ENCODE results near the gene AKIRIN1.
"Not testable (repeated sequence)": the region's sequence is repeated elsewhere in the genome, so short reads cannot be mapped to it uniquely, and the experiment has no call there.

AKIRIN1 gene

DNA sequence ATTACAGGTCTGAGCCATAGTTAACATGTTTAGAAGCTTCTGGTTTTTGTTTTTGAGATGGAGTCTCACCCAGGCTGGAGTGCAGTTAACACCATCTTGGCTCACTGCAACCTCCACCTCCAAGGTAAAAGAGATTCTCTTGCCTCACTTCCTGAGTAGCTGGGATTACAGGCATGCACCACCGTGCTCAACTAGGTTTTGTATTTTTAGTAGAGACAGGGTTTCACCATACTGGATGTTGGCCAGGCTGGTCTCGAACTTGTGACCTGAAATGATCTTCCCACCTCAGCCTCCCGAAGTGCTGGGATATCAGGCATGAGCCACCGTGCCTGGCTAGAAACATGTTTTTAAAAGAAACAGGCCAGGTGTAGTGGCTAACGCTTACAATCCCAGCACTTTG lies 45.6 kb downstream of the AKIRIN1 start:
- Histone ChIP-seq H3K4me1 (ENCODE audit: insufficient read depth, low read length) (no peaks in the 10 kb centered on the region), H2AFZ (ENCODE audit: low read depth, low read length) (no peak overlapping the region), H3K36me3 (ENCODE audit: insufficient read depth, low read length) (peaks cover 57% of the 10 kb centered on the region), H3K9me3 (ENCODE audit: low read length) (peaks cover 6% of the 10 kb centered on the region), H3K27me3 (ENCODE audit: insufficient read depth, low read length) (no peaks in the 10 kb centered on the region), H3K4me3 (ENCODE audit: low read length) (no peak overlapping the region)

- Histone ChIP-seq H3K36me3 (ENCODE audit: insufficient read depth, low read length) (peaks cover 33% of the 10 kb centered on the region), H2AFZ (ENCODE audit: low read depth, low read length) (no peak overlapping the region), H3K4me3 (ENCODE audit: low read length) (no peak overlapping the region), H3K4me1 (ENCODE audit: insufficient read depth, low read length) (no peaks in the 10 kb centered on the region), H3K9me3 (ENCODE audit: low read length) (no peaks in the 10 kb centered on the region), H3K27me3 (ENCODE audit: insufficient read depth, low read length) (no peaks in the 10 kb centered on the region)
Measured at GRCh38 chr1:39043513-39043912, 52.4 kb downstream of the AKIRIN1 start.

DNA sequence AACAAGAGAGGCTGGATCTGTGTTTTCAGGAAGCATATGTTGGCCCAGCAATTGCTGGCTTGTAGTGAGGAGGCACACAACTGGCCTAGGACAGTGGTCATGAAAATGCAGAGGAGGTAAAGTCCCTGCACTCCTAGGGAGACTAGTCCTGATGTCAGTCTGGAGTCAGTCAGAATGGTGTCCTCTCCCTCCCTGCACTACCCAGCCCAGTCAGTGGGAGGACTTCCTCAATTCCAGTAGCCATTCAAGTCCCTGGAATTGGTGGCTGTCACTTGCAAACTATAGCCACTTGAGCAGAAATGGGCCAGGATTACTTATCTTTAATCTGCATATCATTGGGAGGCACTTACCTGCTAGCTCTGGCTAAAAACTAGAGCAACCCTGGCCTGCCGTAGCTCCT lies 53.7 kb downstream of the AKIRIN1 start:
- Histone ChIP-seq H3K9me3 (ENCODE audit: low read length) (no peaks in the 10 kb centered on the region), H3K4me1 (ENCODE audit: insufficient read depth, low read length) (no peaks in the 10 kb centered on the region), H3K4me3 (ENCODE audit: low read length) (no peak overlapping the region), H3K36me3 (ENCODE audit: insufficient read depth, low read length) (peaks cover 35% of the 10 kb centered on the region), H3K27me3 (ENCODE audit: insufficient read depth, low read length) (no peaks in the 10 kb centered on the region), H2AFZ (ENCODE audit: low read depth, low read length) (no peak overlapping the region)

- no peaks in the 10 kb centered on the region for H3K9me3 ChIP-seq (ENCODE audit: low read length)
- no peaks in the 10 kb centered on the region for H3K27me3 ChIP-seq (ENCODE audit: insufficient read depth, low read length)
- no peak overlapping the region for H3K4me3 ChIP-seq (ENCODE audit: low read length)
- H2AFZ ChIP-seq (ENCODE audit: low read depth, low read length): no peak overlapping the region
- H3K36me3 ChIP-seq (ENCODE audit: insufficient read depth, low read length): peaks cover 38% of the 10 kb centered on the region
- H3K4me1 ChIP-seq (ENCODE audit: insufficient read depth, low read length): no peaks in the 10 kb centered on the region
Measured at GRCh38 chr1:39045231-39045630, 54.2 kb downstream of the AKIRIN1 start.

GRCh38 chr1:39046613-39047210 lies 55.6 kb downstream of the AKIRIN1 start:
- Histone ChIP-seq H3K27me3 (ENCODE audit: insufficient read depth, low read length) (no peaks in the 10 kb centered on the region), H3K4me3 (ENCODE audit: low read length) (no peak overlapping the region)

DNA sequence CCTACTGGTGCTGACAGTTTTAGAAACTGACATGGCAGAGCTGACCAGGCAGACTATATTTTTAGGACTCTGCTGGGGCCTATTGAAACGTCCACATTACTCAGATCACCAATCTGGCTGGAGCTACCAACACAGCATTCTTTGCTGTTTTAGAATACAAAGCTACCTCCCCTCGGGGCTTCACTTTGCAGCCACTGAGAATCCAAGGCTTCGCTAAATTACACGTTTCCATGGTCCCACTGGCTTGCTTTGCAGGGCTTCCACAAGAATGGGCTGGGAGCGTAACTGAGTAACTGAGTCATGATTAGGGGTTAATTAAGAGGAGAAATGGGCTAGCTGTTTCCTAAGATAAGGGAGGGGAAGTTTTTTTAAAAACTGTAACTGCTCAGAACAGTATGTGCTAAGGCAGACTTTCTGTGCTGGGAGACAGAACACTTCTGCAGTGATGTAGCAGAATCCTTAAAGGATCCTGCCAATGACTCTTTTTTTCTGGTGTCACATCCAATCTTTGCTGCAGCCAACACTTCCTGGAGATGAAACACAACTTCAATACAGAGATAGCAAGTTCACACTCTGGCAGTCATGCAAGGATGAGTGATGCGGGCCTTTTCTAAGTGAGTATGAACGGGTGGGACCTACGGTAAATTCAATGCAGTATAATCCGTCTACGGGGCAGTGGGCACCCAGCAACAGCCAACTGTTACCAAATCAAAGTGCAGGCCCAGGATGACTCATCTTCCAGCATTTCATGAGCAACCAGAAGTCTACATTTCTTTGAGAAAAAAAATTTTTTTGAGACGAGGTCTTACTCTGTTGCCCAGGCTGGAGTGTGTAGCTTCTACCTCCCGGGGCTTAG lies 56.5 kb downstream of the AKIRIN1 start:
- Histone ChIP-seq H3K36me3 (ENCODE audit: insufficient read depth, low read length) (peaks cover 31% of the 10 kb centered on the region), H3K4me1 (ENCODE audit: insufficient read depth, low read length) (no peaks in the 10 kb centered on the region), H3K9me3 (ENCODE audit: low read length) (no peaks in the 10 kb centered on the region), H3K4me3 (ENCODE audit: low read length) (no peak overlapping the region), H3K27me3 (ENCODE audit: insufficient read depth, low read length) (no peaks in the 10 kb centered on the region), H2AFZ (ENCODE audit: low read depth, low read length) (no peak overlapping the region)

More at GRCh38 chr1:39046613-39047210, 55.6 kb downstream of the AKIRIN1 start:
- Histone ChIP-seq H2AFZ (ENCODE audit: low read depth, low read length) (no peak overlapping the region), H3K36me3 (ENCODE audit: insufficient read depth, low read length) (peaks cover 34% of the 10 kb centered on the region), H3K9me3 (ENCODE audit: low read length) (no peaks in the 10 kb centered on the region), H3K4me1 (ENCODE audit: insufficient read depth, low read length) (no peaks in the 10 kb centered on the region)

- Histone ChIP-seq H2AFZ (ENCODE audit: low read depth, low read length) (no peak overlapping the region), H3K4me1 (ENCODE audit: insufficient read depth, low read length) (no peaks in the 10 kb centered on the region), H3K9me3 (ENCODE audit: low read length) (no peaks in the 10 kb centered on the region), H3K4me3 (ENCODE audit: low read length) (no peak overlapping the region), H3K36me3 (ENCODE audit: insufficient read depth, low read length) (peaks cover 23% of the 10 kb centered on the region), H3K27me3 (ENCODE audit: insufficient read depth, low read length) (no peaks in the 10 kb centered on the region)
Measured at GRCh38 chr1:39048745-39049370, 57.8 kb downstream of the AKIRIN1 start.

GRCh38 chr1:39050001-39050400 lies 58.9 kb downstream of the AKIRIN1 start:
- no peaks in the 10 kb centered on the region for H3K4me1 ChIP-seq (ENCODE audit: insufficient read depth, low read length)
- H2AFZ ChIP-seq (ENCODE audit: low read depth, low read length): no peak overlapping the region
- no peak overlapping the region for H3K4me3 ChIP-seq (ENCODE audit: low read length)
- H3K9me3 ChIP-seq (ENCODE audit: low read length): no peaks in the 10 kb centered on the region
- H3K36me3 ChIP-seq (ENCODE audit: insufficient read depth, low read length): peaks cover 17% of the 10 kb centered on the region
- H3K27me3 ChIP-seq (ENCODE audit: insufficient read depth, low read length): no peaks in the 10 kb centered on the region

DNA sequence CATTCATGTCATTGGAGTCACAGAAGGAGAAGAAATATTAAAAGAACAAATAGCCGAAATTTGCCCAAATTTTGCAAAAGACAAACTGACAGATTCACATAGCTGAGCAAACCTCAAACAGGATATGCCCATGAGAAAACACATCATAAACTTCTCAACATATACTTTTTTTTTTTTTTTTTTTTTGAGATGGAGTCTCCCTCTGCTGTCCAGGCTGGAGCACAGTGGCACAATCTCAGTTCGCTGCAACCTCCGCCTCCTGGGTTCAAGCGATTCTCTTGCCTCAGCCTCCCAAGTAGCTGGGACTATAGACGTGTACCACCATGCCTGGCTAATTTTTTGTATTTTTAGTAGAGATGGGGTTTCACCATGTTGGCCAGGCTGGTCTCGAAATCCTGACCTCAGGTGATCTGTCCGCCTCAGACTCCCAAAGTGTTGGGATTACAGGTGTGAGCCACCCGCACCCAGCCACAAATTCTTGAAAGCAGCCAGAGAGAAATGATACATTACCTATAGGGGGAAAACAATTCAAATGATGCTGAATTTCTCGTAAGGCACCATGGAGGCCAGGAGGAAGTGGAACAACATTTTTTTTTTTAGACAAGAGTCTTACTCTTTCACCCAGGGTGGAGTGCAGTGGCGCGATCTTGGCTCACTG lies 60.2 kb downstream of the AKIRIN1 start:
- H3K36me3 ChIP-seq (ENCODE audit: insufficient read depth, low read length): peaks cover 14% of the 10 kb centered on the region
- H3K27me3 ChIP-seq (ENCODE audit: insufficient read depth, low read length); H3K9me3 ChIP-seq (ENCODE audit: low read length); H2AFZ ChIP-seq (ENCODE audit: low read depth, low read length); H3K4me3 ChIP-seq (ENCODE audit: low read length); H3K4me1 ChIP-seq (ENCODE audit: insufficient read depth, low read length): not testable (repeated sequence)

- no peaks in the 10 kb centered on the region for H3K4me1 ChIP-seq (ENCODE audit: insufficient read depth, low read length)
- no peak overlapping the region for H2AFZ ChIP-seq (ENCODE audit: low read depth, low read length)
- peaks cover 14% of the 10 kb centered on the region for H3K36me3 ChIP-seq (ENCODE audit: insufficient read depth, low read length)
- H3K9me3 ChIP-seq (ENCODE audit: low read length): no peaks in the 10 kb centered on the region
- H3K27me3 ChIP-seq (ENCODE audit: insufficient read depth, low read length): no peaks in the 10 kb centered on the region
- H3K4me3 ChIP-seq (ENCODE audit: low read length): no peak overlapping the region
Measured at GRCh38 chr1:39051956-39052355, 60.9 kb downstream of the AKIRIN1 start.

DNA sequence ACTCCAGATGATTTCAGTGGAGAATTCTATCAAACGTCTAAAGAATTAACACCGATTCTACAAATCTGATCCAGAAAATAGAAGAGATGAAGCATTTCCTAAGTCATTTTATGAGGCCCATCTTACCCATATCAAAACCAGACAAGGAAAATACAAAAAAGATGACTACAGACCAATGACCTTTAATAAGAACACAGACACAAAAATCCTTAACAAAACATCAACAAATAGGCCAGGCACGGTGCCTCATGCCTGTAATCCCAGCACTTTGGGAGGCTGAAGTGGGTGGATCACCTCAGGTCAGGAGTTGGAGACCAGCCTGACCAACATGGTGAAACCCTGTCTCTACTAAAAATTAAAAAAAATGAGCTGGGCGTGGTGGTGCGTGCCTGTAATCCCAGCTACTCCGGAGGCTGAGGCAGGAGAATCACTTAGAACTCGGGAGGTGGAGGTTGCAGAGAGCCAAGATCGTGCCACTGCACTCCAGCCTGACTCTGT lies 64.2 kb downstream of the AKIRIN1 start:
- not testable (repeated sequence) for H3K4me3 ChIP-seq (ENCODE audit: low read length)

More for the DNA sequence above, 64.2 kb downstream of the AKIRIN1 start:
- H2AFZ ChIP-seq (ENCODE audit: low read depth, low read length); H3K36me3 ChIP-seq (ENCODE audit: insufficient read depth, low read length); H3K4me1 ChIP-seq (ENCODE audit: insufficient read depth, low read length); H3K27me3 ChIP-seq (ENCODE audit: insufficient read depth, low read length); H3K9me3 ChIP-seq (ENCODE audit: low read length): not testable (repeated sequence)
